ENCODE results near the gene ADGRL3. TPM values are rescaled to one million over a fixed set of nuclear protein-coding genes. Genes with fewer than 3 reads are reported as not detected.
"Not testable (repeated sequence)": the region's sequence is repeated elsewhere in the genome, so short reads cannot be mapped to it uniquely, and the experiment has no call there.

ADGRL3 gene
- total RNA-seq, 1 donor from 2014 or later = 6.1 TPM

- H3K4me3 ChIP-seq = no peak overlapping the region
- TF ChIP-seq, protein P1, sequence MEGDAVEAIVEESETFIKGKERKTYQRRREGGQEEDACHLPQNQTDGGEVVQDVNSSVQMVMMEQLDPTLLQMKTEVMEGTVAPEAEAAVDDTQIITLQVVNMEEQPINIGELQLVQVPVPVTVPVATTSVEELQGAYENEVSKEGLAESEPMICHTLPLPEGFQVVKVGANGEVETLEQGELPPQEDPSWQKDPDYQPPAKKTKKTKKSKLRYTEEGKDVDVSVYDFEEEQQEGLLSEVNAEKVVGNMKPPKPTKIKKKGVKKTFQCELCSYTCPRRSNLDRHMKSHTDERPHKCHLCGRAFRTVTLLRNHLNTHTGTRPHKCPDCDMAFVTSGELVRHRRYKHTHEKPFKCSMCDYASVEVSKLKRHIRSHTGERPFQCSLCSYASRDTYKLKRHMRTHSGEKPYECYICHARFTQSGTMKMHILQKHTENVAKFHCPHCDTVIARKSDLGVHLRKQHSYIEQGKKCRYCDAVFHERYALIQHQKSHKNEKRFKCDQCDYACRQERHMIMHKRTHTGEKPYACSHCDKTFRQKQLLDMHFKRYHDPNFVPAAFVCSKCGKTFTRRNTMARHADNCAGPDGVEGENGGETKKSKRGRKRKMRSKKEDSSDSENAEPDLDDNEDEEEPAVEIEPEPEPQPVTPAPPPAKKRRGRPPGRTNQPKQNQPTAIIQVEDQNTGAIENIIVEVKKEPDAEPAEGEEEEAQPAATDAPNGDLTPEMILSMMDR (IDR thresholded peaks at IDR 0.05; ENCODE audit: borderline replicate concordance) = no peak
- H3K27me3 ChIP-seq (ENCODE audit: low read depth) = no peaks in the 10 kb centered on the region
- no peaks in the 10 kb centered on the region for H3K9me3 ChIP-seq (replicated peaks)
- intact Hi-C loops (cut with micrococcal nuclease) = no loop called here
- no peak for DNase-seq
- no peak overlapping the region for H3K27ac ChIP-seq (replicated peaks)
- no peaks in the 10 kb centered on the region for H3K36me3 ChIP-seq
- H3K4me1 ChIP-seq = no peaks in the 10 kb centered on the region
Observed at GRCh38 chr4:61336916-61337315, 136.8 kb downstream of the ADGRL3 start.

DNA sequence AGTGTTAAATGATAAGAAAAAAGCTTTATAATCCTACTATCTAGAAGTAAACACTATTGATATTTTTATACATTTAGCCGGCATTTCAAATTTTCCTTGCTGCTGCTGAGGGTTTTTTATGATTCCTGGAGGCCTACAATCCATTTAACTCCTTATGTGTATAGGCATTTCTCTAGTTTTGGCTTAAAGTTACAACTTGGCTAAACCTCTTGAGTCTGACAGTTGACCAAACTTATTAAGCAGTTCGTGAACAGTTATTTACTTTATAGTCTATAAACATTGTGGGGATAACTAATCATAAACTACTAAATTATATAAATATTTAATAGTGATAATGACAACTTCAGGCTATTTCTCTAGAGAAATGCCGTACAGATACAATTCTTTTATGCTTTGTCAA lies 141.9 kb downstream of the ADGRL3 start:
- peaks cover 5% of the 10 kb centered on the region for H3K4me1 ChIP-seq
- intact Hi-C loops (cut with micrococcal nuclease) = no loop called here
- TF ChIP-seq, protein P1 (IDR thresholded peaks at IDR 0.05; ENCODE audit: borderline replicate concordance) = no peak
- no peaks in the 10 kb centered on the region for H3K9me3 ChIP-seq (replicated peaks)
- H3K4me3 ChIP-seq = no peak overlapping the region
- H3K27ac ChIP-seq (replicated peaks) = no peak overlapping the region
- no peak for DNase-seq
- no peaks in the 10 kb centered on the region for H3K27me3 ChIP-seq (ENCODE audit: low read depth)
- H3K36me3 ChIP-seq = no peaks in the 10 kb centered on the region

- H3K4me3 ChIP-seq = no peak overlapping the region
- H3K27me3 ChIP-seq (ENCODE audit: low read depth) = no peaks in the 10 kb centered on the region
- DNase-seq = no peak
- TF ChIP-seq, protein P1 (IDR thresholded peaks at IDR 0.05; ENCODE audit: borderline replicate concordance) = no peak
- H3K27ac ChIP-seq (replicated peaks) = no peak overlapping the region
- no peaks in the 10 kb centered on the region for H3K36me3 ChIP-seq
- peaks cover 13% of the 10 kb centered on the region for H3K9me3 ChIP-seq (replicated peaks)
- H3K4me1 ChIP-seq = no peaks in the 10 kb centered on the region
- intact Hi-C loops (cut with micrococcal nuclease) = no loop called here
Observed at GRCh38 chr4:61350932-61351331, 150.8 kb downstream of the ADGRL3 start.

DNA sequence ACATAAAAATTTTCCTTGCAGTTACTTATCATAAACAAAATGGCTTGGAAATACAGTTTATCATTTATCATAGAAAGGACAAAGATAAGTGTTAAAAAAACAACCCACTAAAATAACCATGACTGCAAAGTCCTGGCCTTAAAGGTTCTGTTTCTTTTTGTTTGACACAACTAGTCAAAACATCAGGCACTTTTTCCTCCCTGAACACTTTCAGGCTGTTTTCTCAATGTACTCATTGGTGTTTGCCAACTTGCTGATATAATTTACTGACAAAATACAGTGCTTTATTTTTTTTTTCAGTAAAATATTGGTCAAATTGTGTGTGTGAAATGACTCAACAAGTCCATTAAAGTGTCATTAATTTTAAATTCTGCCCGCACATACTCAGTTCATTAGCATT lies 156.6 kb downstream of the ADGRL3 start:
- H3K4me1 ChIP-seq = no peaks in the 10 kb centered on the region
- no peaks in the 10 kb centered on the region for H3K36me3 ChIP-seq
- intact Hi-C loops (cut with micrococcal nuclease) = no loop called here
- peaks cover 4% of the 10 kb centered on the region for H3K9me3 ChIP-seq (replicated peaks)
- H3K4me3 ChIP-seq = no peak overlapping the region
- no peaks in the 10 kb centered on the region for H3K27me3 ChIP-seq (ENCODE audit: low read depth)
- no peak for DNase-seq
- no peak overlapping the region for H3K27ac ChIP-seq (replicated peaks)
- TF ChIP-seq, protein P1 (IDR thresholded peaks at IDR 0.05; ENCODE audit: borderline replicate concordance) = no peak

DNA sequence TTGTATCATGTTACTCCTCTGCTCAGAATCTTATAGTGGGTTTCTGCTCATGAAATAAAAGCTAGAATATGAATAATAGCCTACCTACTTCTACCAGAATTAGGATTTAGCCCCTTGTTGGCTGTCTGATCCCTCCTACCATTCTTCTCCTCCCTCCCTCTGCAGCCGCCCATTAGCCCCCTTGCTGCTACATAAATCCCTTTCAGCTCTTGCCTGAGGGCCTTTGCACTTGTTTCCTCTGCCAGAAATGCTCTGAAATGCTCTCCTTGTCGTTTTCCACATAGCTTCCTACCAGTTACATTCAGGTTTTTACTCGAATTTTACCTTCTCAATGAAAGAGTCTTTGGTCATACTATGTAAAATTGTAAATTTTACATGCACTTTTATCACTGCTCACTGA lies 159.2 kb downstream of the ADGRL3 start:
- DNase-seq = no peak
- Histone ChIP-seq H3K36me3 (no peaks in the 10 kb centered on the region), H3K9me3 (replicated peaks) (no peaks in the 10 kb centered on the region), H3K4me1 (no peaks in the 10 kb centered on the region), H3K4me3 (no peak overlapping the region), H3K27ac (replicated peaks) (no peak overlapping the region), H3K27me3 (ENCODE audit: low read depth) (no peaks in the 10 kb centered on the region)
- TF ChIP-seq, protein P1 (IDR thresholded peaks at IDR 0.05; ENCODE audit: borderline replicate concordance) = no peak
- intact Hi-C loops (cut with micrococcal nuclease) = no loop called here

DNA sequence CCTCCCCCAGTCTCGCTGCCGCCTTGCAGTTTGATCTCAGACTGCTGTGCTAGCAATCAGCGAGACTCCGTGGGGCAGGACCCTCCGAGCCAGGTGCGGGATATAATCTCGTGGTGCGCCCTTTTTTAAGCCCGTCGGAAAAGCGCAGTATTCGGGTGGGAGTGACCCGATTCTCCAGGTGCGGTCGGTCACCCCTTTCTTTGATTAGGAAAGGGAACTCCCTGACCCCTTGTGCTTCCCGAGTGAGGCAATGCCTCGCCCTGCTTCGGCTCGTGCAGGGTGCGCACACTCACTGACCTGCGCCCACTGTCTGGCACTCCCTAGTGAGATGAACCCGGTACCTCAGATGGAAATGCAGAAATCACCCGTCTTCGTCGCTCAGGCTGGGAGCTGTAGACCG lies 172.7 kb downstream of the ADGRL3 start:
- DNase-seq; H3K9me3 ChIP-seq (replicated peaks); H3K4me3 ChIP-seq; intact Hi-C loops (cut with micrococcal nuclease); H3K27ac ChIP-seq (replicated peaks); H3K36me3 ChIP-seq; H3K27me3 ChIP-seq (ENCODE audit: low read depth): not testable (repeated sequence)
- H3K4me1 ChIP-seq = peaks cover 19% of the 10 kb centered on the region
